Kidney (tissue), 22 donors: ENCODE measurements around the gene WWC1. TPM values are rescaled to one million over a fixed set of nuclear protein-coding genes. Genes with fewer than 3 reads are reported as not detected.
A peak's percentile ranks its signal among the peaks of the same experiment; 100 is the strongest.

Experiments used
- DNase-seq, 5 donors: peaks; one replicate each; pipeline ENCODE4 v3.0.0-alpha.2; 2013 to 2020
- FAIRE-seq: peaks from 2 replicates; lab custom pipeline; 2012; peaks lifted over from hg19 to GRCh38; lab: Jason Lieb, UNC
- H3K27ac ChIP-seq, 2 donors: one replicate each; pipeline ENCODE4 v1.7.0; 2013; ENCODE audit warnings: low read depth in 2 of 2, low read length in 2 of 2, inconsistent platforms in 1 of 2
- H3K27me3 ChIP-seq: one replicate; pipeline ENCODE4 v1.7.1; 2013; ENCODE audit warnings: low read length, inconsistent platforms; ENCODE audit not compliant: control insufficient read depth, insufficient read depth
- H3K36me3 ChIP-seq, 3 donors: one replicate each; pipeline versions ENCODE4 v1.7.0 to v1.7.1; 2013; ENCODE audit warnings: low read length in 3 of 3, control low read depth in 1 of 3, inconsistent platforms in 1 of 3; ENCODE audit not compliant: insufficient read depth in 3 of 3, control insufficient read depth in 2 of 3
- H3K4me1 ChIP-seq, 3 donors: one replicate each; pipeline versions ENCODE4 v1.7.0 to v1.7.1; 2013; ENCODE audit warnings: low read length in 3 of 3, inconsistent platforms in 1 of 3, low read depth in 1 of 3; ENCODE audit not compliant: control insufficient read depth in 2 of 3, insufficient read depth in 2 of 3
- H3K4me3 ChIP-seq, 3 donors: one replicate each; pipeline versions ENCODE4 v1.7.0 to v1.8.1; 2013; ENCODE audit warnings: low read length in 3 of 3, control low read depth in 1 of 3, inconsistent platforms in 1 of 3
- H3K9ac ChIP-seq, 3 donors: one replicate each; pipeline versions ENCODE4 v1.7.0 to v1.7.1; 2013; ENCODE audit warnings: low read length in 3 of 3, control low read depth in 1 of 3, inconsistent platforms in 1 of 3
- H3K9me3 ChIP-seq, 3 donors: one replicate each; pipeline versions ENCODE4 v1.7.0 to v1.7.1; 2013; ENCODE audit warnings: low read length in 3 of 3, control low read depth in 1 of 3, inconsistent platforms in 1 of 3; ENCODE audit not compliant: control insufficient read depth in 2 of 3, insufficient read depth in 1 of 3
- intact Hi-C: fragments of 100-400 bp; cut with DNase I; formaldehyde crosslinking; loops from one replicate; pipeline ENCODE4 v1.11.1; 2022
- long read RNA-seq, 10 donors: library from polyadenylated mRNA in 1 of 10; unstranded in 1 of 10; transcript quantifications; one replicate each; pipeline ENCODE4 v2.0.0 and lab custom pipeline, GENCODE V29; 2021 to 2026
- polyA plus RNA-seq: library from polyadenylated mRNA; stranded (reverse); fragments of 350-450 nt; fragmentation: Illumina TruSeq; extraction: RNeasy Lipid Tissue Mini Kit (QIAGEN cat#74804); gene quantifications from one replicate; pipeline ENCODE4 v1.2.3, GENCODE V29; 2014; ENCODE audit warnings: low read depth, low replicate concordance; ENCODE audit not compliant: insufficient read depth
- total RNA-seq: library from RNA; stranded (reverse); fragmentation: NEBNext Ultra II Directional; extraction: Animal tissue kit (Norgen Biotek cat#: 25700); gene quantifications from one replicate; pipeline ENCODE4 v1.2.1, GENCODE V29; 2021
- TF ChIP-seq, protein P1 (sequence below): IDR thresholded peaks from 3 replicates; pipeline ENCODE4 v1.5.1; 2012; ENCODE audit warnings: mild to moderate bottlenecking, moderate library complexity, borderline replicate concordance; ENCODE audit not compliant: insufficient read depth; ENCODE audit errors: extremely low read depth
- donor health status: control.
- donor health status: control.
- donor health status: control.
- donor health status: control.
- donor health status: control.
- donor health status: DM: yes; HTN: yes; CAD: no.
- donor health status: Normal renal cell carcinoma (clear cell type).

WWC1 gene
- total RNA-seq, result 174 TPM
- polyA plus RNA-seq, result 74.4 TPM
- long read RNA-seq, donor 1, full-length matches to known transcripts, result 5 of 5 reads
- long read RNA-seq, donor 1, partial matches to known transcripts, result 0 of 5 reads
- long read RNA-seq, donor 1, other reads (novel, unspliced or antisense), result 0 of 5 reads
- long read RNA-seq, donor 2, transcript WWC1-205 (2 exons, 543 nt), result major isoform, 12 of 19 reads
- long read RNA-seq, donor 2, partial matches to known transcripts, result 7 of 19 reads
- long read RNA-seq, donor 2, other reads (novel, unspliced or antisense), result 0 of 19 reads
- long read RNA-seq, donor 3, full-length matches to known transcripts, result 20 of 31 reads
- long read RNA-seq, donor 3, partial matches to known transcripts, result 11 of 31 reads
- long read RNA-seq, donor 3, other reads (novel, unspliced or antisense), result 0 of 31 reads
- long read RNA-seq, donor 4, full-length matches to known transcripts, result 25 of 25 reads
- long read RNA-seq, donor 4, partial matches to known transcripts, result 0 of 25 reads
- long read RNA-seq, donor 4, other reads (novel, unspliced or antisense), result 0 of 25 reads
- long read RNA-seq, donor 5, result 0 reads
- long read RNA-seq, donor 6, partial matches to known transcripts, result 0 of 3 reads
- long read RNA-seq, donor 6, other reads (novel, unspliced or antisense), result 0 of 3 reads
- long read RNA-seq, donor 7, full-length matches to known transcripts, result 55 of 191 reads
- long read RNA-seq, donor 7, partial matches to known transcripts, result 52 of 191 reads
- long read RNA-seq, donor 7, other reads (novel, unspliced or antisense), result 84 of 191 reads
- long read RNA-seq, donor 8, full-length matches to known transcripts, result 6 of 6 reads
- long read RNA-seq, donor 8, partial matches to known transcripts, result 0 of 6 reads
- long read RNA-seq, donor 8, other reads (novel, unspliced or antisense), result 0 of 6 reads
- long read RNA-seq, donor 9, partial matches to known transcripts, result 0 of 4 reads
- long read RNA-seq, donor 9, other reads (novel, unspliced or antisense), result 0 of 4 reads
- long read RNA-seq, donor 10, transcript WWC1-205 (2 exons, 543 nt), result major isoform, 13 of 13 reads
- long read RNA-seq, donor 10, partial matches to known transcripts, result 0 of 13 reads
- long read RNA-seq, donor 10, other reads (novel, unspliced or antisense), result 0 of 13 reads

DNA sequence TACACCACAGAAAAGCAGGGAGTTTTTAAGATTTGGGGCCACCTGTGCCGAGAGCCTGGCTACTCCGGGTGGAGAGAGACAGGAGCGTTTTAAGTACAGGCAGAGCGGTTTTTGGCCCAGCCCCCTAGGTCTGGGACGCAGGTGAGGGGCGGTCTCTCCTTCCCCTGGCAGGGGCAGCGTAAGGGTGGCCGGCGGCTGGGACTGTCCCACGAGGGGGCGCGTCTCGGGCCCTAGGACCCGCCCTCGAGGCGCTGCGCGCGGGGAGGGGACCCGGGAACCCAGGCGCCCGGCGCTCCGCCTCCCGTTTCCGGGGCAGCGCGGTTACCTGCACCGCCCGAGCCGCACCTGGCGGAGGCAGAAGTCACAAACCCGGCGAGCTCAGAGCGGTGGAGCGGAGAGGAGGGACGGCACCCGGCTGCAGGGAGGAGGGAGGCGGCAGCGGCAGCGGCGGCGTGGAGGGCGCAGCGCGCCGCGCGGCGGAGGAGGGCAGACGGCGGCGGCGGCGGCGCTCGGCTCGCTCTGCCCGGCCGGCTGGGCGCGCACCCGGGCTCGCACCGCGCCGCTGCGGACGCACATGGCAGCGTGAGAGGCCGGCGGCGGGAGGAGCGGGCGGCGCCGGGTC lies at the start of gene WWC1:
TSS of gene WWC1 (plus strand) at position 304 of the 622 bp plus-strand sequence. CDS start 508 bp downstream, outside the sequence.
- Histone ChIP-seq H3K9me3 (no peaks in the 10 kb centered on the region), H3K9ac (peak within 1 kb of the TSS in 1 of 3 donors; percentile 85), H3K27me3 (no peaks in the 10 kb centered on the region), H3K27ac (peak within 1 kb of the TSS; percentile 89 to 94), H3K36me3 (no peaks in the 10 kb centered on the region), H3K4me1 (peaks cover 8 to 41% (median 27%) of the 10 kb centered on the region in 3 donors), H3K4me3 (peak within 1 kb of the TSS; percentile 34 to 78 (median 39))
- FAIRE-seq, result no peak
- intact Hi-C loops, result no loop called here
- peak; percentile 88 to 95 (median 93) for DNase-seq
- TF ChIP-seq, protein P1, sequence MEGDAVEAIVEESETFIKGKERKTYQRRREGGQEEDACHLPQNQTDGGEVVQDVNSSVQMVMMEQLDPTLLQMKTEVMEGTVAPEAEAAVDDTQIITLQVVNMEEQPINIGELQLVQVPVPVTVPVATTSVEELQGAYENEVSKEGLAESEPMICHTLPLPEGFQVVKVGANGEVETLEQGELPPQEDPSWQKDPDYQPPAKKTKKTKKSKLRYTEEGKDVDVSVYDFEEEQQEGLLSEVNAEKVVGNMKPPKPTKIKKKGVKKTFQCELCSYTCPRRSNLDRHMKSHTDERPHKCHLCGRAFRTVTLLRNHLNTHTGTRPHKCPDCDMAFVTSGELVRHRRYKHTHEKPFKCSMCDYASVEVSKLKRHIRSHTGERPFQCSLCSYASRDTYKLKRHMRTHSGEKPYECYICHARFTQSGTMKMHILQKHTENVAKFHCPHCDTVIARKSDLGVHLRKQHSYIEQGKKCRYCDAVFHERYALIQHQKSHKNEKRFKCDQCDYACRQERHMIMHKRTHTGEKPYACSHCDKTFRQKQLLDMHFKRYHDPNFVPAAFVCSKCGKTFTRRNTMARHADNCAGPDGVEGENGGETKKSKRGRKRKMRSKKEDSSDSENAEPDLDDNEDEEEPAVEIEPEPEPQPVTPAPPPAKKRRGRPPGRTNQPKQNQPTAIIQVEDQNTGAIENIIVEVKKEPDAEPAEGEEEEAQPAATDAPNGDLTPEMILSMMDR, result peak; percentile 6

DNA sequence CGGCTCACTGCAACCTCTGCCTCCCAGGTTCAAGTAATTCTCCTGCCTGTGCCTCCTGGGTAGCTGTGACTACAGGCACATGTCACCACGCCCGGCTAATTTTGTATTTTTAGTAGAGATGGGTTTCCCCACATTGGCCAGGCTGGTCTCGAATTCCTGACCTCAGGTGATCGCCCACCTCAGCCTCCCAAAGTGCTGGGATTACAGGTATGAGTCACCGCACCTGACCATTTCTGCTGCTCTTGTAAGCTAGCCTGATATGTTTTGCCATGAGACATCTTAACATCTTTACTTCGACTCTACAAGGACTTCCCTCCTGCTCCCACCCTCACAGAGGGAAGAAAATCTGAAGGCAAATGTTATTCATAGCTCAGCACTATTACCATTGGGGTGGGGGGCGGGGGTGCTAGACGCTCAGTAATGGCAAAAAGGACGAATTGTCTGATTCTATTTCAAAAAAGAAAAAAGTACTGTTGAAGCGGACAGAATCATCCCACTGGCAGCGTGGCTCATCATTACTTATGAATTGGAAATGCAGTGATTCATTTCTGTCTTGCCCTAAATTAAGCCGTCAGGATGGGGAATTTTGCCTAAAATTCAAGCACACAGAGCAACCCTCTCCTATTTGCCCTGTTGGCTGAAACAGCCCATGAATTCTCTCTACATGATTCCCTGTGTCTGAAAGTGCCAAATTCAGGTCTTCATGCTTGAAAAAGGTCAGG lies 46.4 kb upstream of the WWC1 start:
- Histone ChIP-seq H3K4me1 (no peaks in the 10 kb centered on the region), H3K9me3 (peaks cover 0 to 3% (median 0%) of the 10 kb centered on the region in 3 donors), H3K27me3 (no peaks in the 10 kb centered on the region), H3K27ac (no peak overlapping the region), H3K4me3 (no peak overlapping the region), H3K36me3 (no peaks in the 10 kb centered on the region), H3K9ac (no peak overlapping the region)
- TF ChIP-seq, protein P1, result no peak
- DNase-seq, result no peak
- intact Hi-C loops, result no loop called here
- no peak for FAIRE-seq

DNA sequence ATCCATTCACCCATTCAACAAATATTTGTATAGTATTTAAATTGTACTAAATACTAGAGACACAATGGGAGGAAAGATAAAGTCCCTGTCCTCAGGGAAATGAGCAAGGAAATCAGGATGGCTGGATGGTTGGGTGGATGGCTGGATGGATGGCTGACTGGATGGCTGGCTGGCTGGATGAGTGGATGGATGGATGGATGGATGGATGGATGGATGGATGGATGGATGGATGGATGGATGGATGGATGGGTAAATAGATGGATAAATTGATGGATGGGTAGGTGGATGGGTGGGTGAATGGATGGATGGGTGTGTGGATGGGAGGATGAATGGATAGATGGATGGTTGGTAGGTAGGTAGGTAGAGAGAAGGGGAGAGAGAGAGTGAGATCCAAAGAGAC lies 41.5 kb upstream of the WWC1 start:
- Histone ChIP-seq H3K36me3 (no peaks in the 10 kb centered on the region), H3K9me3 (no peaks in the 10 kb centered on the region), H3K4me3 (no peak overlapping the region), H3K27ac (no peak overlapping the region), H3K9ac (no peak overlapping the region), H3K27me3 (no peaks in the 10 kb centered on the region), H3K4me1 (no peaks in the 10 kb centered on the region)
- DNase-seq (no peak), FAIRE-seq (no peak)
- intact Hi-C loops, result no loop called here
- TF ChIP-seq, protein P1, result no peak
